Stimulated activated CD8-positive, alpha-beta memory T cell treated with anti-CD3 and anti-CD28 coated beads, Interleukin-2, amount 100 ng/mL, for 1 hour (primary cell): Measurements from ENCODE around the gene MARCHF5.
"Not testable (repeated sequence)": the region's sequence is repeated elsewhere in the genome, so short reads cannot be mapped to it uniquely, and the experiment has no call there.

Source experiments
- DNase-seq, 2 donors: peaks; one replicate each; pipeline ENCODE4 v3.0.0-alpha.2; 2020; ENCODE audit warnings: low read depth in 2 of 2

MARCHF5 gene

DNA sequence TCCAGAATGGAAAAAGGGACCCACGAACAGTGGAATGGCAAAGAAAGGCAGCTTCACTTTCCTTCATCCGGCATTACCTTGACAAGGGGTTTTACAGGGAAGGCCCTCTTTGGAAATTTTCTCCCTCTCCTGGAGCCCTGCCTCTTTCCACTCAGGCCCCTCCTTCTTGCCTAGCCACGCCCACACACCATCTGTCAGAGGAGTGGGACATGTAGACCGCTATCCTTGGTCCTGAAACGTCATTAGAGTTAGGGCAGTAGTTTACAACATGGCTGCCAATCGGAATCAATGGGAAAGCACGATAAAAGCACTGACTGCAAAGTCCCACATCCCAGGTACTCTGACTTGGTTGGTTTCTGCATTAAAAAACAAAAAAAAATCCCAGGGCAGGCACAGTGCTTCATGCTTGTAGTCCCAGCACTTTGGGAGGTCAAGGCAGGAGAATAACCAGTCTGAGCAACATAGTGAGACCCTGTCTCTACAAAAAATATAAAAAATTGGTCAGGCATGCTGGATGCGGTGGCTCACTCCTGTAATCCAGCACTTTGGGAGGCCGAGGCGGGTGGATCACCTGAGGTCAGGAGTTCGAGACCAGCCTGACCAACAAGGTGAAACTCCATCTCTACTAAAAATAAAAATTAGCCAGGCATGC, 96.4 kb downstream of the MARCHF5 start:
- DNase-seq, result no peak

DNA sequence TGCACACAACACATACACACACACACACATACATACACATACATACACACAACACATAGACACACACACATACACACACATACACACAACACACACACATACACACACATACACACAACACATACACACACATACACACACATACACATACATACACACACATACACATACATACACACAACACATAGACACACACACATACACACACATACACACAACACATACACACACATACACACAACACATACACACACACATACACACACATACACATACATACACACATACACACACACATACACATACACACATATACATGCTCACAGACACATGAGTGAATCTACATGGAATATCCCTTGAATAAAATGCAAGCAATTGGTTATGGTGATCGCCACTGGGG, 102.2 kb downstream of the MARCHF5 start:
- not testable (repeated sequence) for DNase-seq

DNA sequence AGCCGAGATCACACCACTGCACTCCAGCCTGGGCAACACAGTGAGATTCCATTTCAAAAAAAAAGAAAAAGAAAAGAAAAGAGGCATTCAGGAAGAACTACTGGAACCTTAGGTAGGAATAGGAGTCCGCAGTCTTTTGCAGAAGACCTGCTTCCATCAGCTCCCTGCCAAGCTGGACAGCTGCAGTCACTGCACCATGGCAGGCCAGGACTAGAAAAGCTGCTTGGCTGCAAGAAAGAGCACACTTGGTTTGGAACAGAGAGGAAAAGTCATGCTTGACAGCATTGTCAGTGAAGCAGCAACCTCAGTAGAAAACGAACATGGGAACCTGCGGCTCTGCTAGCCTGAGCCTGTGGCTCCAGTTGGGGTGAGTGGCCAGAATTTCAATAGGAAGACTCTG, 104.3 kb downstream of the MARCHF5 start:
- no peak for DNase-seq

DNA sequence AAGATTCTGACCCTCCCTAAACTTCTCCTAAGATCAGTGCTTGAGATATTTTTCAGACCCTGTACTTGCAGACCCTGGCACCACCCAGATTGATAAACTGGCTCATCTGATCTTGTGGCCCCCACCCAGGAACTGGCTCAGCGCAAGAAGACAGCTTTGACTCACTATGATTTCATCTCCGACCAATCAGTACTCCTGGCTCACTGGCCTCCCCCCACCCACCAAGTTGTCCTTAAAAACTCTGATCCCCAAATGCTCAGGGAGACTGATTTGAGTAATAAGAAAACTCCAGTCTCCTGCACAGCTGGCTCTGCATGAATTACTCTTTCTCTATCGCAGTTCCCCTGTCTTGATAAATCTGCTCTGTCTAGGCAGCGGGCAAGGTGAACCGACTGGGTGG, 111.3 kb downstream of the MARCHF5 start:
- not testable (repeated sequence) for DNase-seq
